Measurements from ENCODE around the gene KCNT2.

The KCNT2 gene

GRCh38 chr1:196393742-196394141, 214.5 kb downstream of the KCNT2 start:
- DNase-seq (ENCODE audit: low spot score), result no peak

- DNase-seq (ENCODE audit: low spot score), result no peak
These were observed 215.0 kb downstream of the KCNT2 start for GRCh38 chr1:196393282-196393681.

- DNase-seq (ENCODE audit: low spot score), result peak; percentile 3
These were observed 220.5 kb downstream of the KCNT2 start for GRCh38 chr1:196387766-196388165.

GRCh38 chr1:196385109-196385508, 223.1 kb downstream of the KCNT2 start:
- no peak for DNase-seq (ENCODE audit: low spot score)

- DNase-seq (ENCODE audit: low spot score), result no peak
These were observed 225.9 kb downstream of the KCNT2 start for GRCh38 chr1:196382383-196382782.

- no peak for DNase-seq (ENCODE audit: low spot score)
These were observed 226.7 kb downstream of the KCNT2 start for GRCh38 chr1:196381544-196381943.

GRCh38 chr1:196380316-196380715, 227.9 kb downstream of the KCNT2 start:
- DNase-seq (ENCODE audit: low spot score), result no peak

GRCh38 chr1:196377811-196378210, 230.4 kb downstream of the KCNT2 start:
- no peak for DNase-seq (ENCODE audit: low spot score)

- DNase-seq (ENCODE audit: low spot score), result no peak
These were observed 231.5 kb downstream of the KCNT2 start for GRCh38 chr1:196376630-196377328.

- DNase-seq (ENCODE audit: low spot score), result no peak
These were observed 234.4 kb downstream of the KCNT2 start for GRCh38 chr1:196373798-196374197.

- DNase-seq (ENCODE audit: low spot score), result peak; percentile 24
These were observed 235.2 kb downstream of the KCNT2 start for GRCh38 chr1:196372896-196373536.

- DNase-seq (ENCODE audit: low spot score), result no peak
These were observed 240.4 kb downstream of the KCNT2 start for GRCh38 chr1:196367838-196368237.

- DNase-seq (ENCODE audit: low spot score), result no peak
These were observed 241.3 kb downstream of the KCNT2 start for GRCh38 chr1:196366817-196367495.

GRCh38 chr1:196361112-196361714, 247.0 kb downstream of the KCNT2 start:
- no peak for DNase-seq (ENCODE audit: low spot score)

GRCh38 chr1:196357913-196358312, 250.3 kb downstream of the KCNT2 start:
- no peak for DNase-seq (ENCODE audit: low spot score)

GRCh38 chr1:196355206-196355786, 252.9 kb downstream of the KCNT2 start:
- peak; percentile 20 for DNase-seq (ENCODE audit: low spot score)

- no peak for DNase-seq (ENCODE audit: low spot score)
These were observed 263.8 kb downstream of the KCNT2 start for GRCh38 chr1:196344453-196344852.

GRCh38 chr1:196324345-196324744, 283.9 kb downstream of the KCNT2 start:
- DNase-seq (ENCODE audit: low spot score), result no peak

GRCh38 chr1:196323869-196324268, 284.4 kb downstream of the KCNT2 start:
- DNase-seq (ENCODE audit: low spot score), result no peak

- DNase-seq (ENCODE audit: low spot score), result no peak
These were observed 288.9 kb downstream of the KCNT2 start for GRCh38 chr1:196319301-196319700.

- DNase-seq (ENCODE audit: low spot score), result peak; percentile 13
These were observed 290.4 kb downstream of the KCNT2 start for GRCh38 chr1:196317535-196318522.

Measured in GM03348 (cell line).